Measurements from ENCODE around the gene PLEKHM3. TPM values are rescaled to one million over a fixed set of nuclear protein-coding genes. Genes with fewer than 3 reads are reported as not detected.

PLEKHM3 gene, protein sequence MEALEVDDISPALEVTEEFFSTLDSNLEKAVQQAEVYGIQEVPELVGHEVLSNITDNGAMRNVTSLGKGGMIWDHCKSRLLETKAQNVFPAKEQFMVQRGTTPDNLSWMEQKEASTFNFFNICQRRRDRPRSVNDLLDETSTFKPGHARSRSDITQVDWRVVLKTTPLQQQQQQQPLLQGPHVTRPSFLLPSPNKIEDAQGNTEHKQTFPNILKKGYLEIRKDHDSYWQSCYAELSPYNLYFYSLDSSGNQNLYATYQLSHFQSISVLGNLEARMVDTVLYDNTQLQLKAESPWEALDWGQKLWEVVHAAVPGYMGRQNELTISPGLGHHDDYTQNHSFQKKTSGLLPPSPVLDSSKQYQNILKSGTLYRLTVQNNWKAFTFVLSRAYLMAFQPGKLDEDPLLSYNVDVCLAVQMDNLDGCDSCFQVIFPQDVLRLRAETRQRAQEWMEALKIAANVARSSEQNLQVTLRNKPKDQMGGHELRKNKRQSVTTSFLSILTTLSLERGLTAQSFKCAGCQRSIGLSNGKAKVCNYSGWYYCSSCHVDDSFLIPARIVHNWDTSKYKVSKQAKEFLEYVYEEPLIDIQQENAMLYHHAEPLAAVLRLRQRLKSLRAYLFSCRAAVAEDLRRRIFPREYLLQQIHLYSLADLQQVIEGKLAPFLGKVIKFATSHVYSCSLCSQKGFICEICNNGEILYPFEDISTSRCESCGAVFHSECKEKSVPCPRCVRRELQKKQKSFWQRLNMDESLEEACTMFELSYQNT
- 20.9 TPM for total RNA-seq

DNA sequence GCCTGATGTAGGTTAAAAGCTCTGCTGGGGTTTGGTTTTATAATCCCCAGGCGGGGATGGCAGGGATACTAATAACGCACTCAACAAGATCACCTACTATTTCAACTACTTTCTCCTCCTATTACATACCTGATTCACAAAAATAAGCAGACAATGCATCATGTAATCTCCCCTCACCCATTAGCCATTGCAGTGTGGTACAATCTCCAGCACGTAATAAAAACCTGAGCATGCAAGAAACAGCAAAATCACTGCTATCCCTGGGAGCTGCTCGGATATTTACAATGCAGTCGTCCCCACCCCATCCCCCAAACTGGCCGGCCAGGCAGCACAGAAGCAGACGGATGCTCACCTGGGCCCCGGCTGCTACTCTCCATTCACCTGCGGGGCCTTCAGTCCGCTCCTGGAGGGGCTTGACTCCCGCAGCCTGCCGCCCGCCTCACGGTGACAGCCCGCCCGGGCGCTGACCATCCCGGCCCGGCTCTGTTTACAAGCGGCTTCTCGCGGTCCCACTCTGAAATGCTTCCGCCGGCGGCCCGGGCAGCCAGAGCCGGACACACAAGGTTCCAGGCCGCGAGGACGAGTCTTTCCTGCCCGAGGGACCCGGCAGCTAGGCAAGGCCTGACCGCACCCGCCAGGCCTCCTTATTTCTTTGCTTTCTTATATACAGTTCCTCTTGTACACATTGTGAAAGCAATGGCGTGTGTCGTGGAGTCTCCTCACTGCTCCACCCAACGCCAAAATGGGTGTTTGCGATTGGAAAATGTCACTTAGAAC, at the start of gene PLEKHM3:
PLEKHM3 (minus strand) TSS at position 491 of the 777 bp plus-strand sequence. CDS start 23,888 bp downstream, outside the sequence.
- H3K9me3 ChIP-seq (ENCODE audit: control insufficient read depth in 3 of 3, low read length in 3 of 3) = no peaks in the 10 kb centered on the region
- H3K9ac ChIP-seq (ENCODE audit: low read depth in 1 of 3, low read length in 3 of 3) = peak within 1 kb of the TSS; percentile 85 to 97 (median 91)
- H3K4me1 ChIP-seq (ENCODE audit: control insufficient read depth in 3 of 3, insufficient read depth in 3 of 3, low read length in 3 of 3) = peaks cover 5 to 10% (median 8%) of the 10 kb centered on the region in 3 donors
- H3K27ac ChIP-seq (ENCODE audit: low read depth, low read length) = peak within 1 kb of the TSS; percentile 73
- H3K4me3 ChIP-seq (ENCODE audit: low read length in 3 of 3) = peak within 1 kb of the TSS; percentile 86 to 100 (median 95)
- H3K36me3 ChIP-seq (ENCODE audit: control insufficient read depth in 3 of 3, insufficient read depth in 3 of 3, low read length in 3 of 3) = no peaks in the 10 kb centered on the region
- no peaks in the 10 kb centered on the region for H3K27me3 ChIP-seq (ENCODE audit: control insufficient read depth in 3 of 3, insufficient read depth in 3 of 3, low read length in 3 of 3)

DNA sequence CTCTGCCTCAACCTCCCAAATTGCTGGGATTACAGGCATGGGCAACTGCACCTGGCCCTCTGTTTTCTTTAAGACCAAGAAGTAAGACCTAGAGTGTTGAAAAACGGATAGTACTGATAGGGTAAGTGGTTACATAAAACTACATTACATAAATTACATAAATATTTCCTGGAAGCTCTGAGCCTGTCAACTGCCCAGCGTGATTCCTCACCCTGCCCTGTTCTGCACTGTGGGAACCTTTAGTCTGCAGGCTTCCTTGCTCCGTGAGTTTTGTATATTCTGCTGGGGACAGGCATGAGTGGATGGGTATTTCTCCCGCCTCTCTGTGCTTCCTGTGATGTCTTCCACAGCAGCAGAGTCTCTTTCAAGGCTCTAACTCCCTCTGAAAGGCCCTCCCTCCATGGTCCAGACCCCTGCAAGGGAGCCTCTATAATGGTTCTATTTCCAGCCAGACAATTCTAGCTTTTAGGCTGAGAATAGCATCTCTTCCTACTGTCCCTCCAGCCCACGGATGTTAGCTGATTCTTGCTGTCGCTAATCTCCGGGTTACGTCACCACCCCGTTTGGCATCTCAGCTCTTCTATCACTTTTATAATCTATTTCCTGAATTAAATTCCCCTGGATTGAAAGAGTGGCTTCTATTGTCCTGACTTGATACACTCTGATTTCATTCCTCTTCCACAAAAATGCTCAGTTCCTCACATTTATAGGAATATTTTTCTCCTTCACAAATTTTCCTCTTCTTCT, 49.5 kb upstream of the PLEKHM3 start:
- no peaks in the 10 kb centered on the region for H3K36me3 ChIP-seq (ENCODE audit: control insufficient read depth in 3 of 3, insufficient read depth in 3 of 3, low read length in 3 of 3)
- peaks cover 0 to 3% (median 3%) of the 10 kb centered on the region in 3 donors for H3K27me3 ChIP-seq (ENCODE audit: control insufficient read depth in 3 of 3, insufficient read depth in 3 of 3, low read length in 3 of 3)

DNA sequence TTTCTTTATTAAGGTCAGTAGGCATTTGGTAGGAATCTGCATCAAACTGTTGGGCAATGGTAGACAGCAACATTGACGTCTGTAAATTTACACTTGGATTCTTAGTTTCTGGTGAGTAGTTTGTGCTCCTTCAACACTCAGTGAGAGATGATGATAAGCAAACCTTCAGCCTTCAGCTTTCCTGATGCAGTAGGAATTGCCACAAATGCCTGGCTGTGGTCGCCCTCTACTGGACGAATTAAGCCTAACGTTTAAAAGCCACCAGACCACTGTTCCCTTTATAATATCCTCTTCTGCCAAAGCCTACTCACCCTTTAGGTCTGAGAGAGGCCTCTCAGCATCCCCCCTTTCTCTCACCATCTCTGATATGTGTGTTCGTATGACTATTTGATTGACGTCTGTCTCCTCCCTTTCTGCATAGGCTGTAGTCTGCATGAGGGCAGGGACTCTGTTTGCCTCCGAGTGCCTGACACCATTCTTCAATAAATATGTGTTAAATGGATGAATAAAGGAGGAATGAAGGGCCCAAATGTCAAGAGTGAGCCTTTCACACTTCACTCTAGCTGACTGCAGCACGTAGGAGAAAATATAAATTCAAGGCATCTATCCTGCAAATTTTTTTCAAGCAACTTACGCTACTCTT, 47.0 kb upstream of the PLEKHM3 start:
- peaks cover 0 to 3% (median 0%) of the 10 kb centered on the region in 3 donors for H3K27me3 ChIP-seq (ENCODE audit: control insufficient read depth in 3 of 3, insufficient read depth in 3 of 3, low read length in 3 of 3)
- H3K9me3 ChIP-seq (ENCODE audit: control insufficient read depth in 3 of 3, low read length in 3 of 3) = no peaks in the 10 kb centered on the region
- no peaks in the 10 kb centered on the region for H3K36me3 ChIP-seq (ENCODE audit: control insufficient read depth in 3 of 3, insufficient read depth in 3 of 3, low read length in 3 of 3)
- no peak overlapping the region for H3K9ac ChIP-seq (ENCODE audit: low read depth in 1 of 3, low read length in 3 of 3)
- no peaks in the 10 kb centered on the region for H3K4me1 ChIP-seq (ENCODE audit: control insufficient read depth in 3 of 3, insufficient read depth in 3 of 3, low read length in 3 of 3)
- no peak overlapping the region for H3K4me3 ChIP-seq (ENCODE audit: low read length in 3 of 3)
- H3K27ac ChIP-seq (ENCODE audit: low read depth, low read length) = no peak overlapping the region

More for the DNA sequence above, 49.5 kb upstream of the PLEKHM3 start:
- Histone ChIP-seq H3K9me3 (ENCODE audit: control insufficient read depth in 3 of 3, low read length in 3 of 3) (no peaks in the 10 kb centered on the region), H3K4me3 (ENCODE audit: low read length in 3 of 3) (no peak overlapping the region), H3K4me1 (ENCODE audit: control insufficient read depth in 3 of 3, insufficient read depth in 3 of 3, low read length in 3 of 3) (no peaks in the 10 kb centered on the region), H3K9ac (ENCODE audit: low read depth in 1 of 3, low read length in 3 of 3) (no peak overlapping the region), H3K27ac (ENCODE audit: low read depth, low read length) (no peak overlapping the region)

DNA sequence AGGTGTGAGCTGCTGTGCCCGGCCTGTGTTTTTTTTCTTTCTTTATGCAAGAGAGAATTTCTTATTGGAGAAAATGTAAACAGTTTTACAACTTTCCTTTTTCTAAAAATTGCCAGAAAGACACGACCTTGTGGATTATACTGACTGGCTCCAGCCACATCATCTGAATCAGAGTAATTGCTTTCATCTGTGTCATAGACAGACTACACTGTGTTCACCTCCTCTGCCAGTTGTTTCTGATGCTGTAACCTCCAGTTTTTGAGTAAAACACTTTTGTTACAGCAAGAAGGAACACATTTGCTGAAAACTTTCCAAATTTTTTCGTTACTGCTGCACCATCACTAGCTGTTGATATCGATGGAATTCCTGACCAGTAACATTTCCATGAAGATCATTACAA, 43.9 kb upstream of the PLEKHM3 start:
- Histone ChIP-seq H3K4me3 (ENCODE audit: low read length in 3 of 3) (no peak overlapping the region), H3K27ac (ENCODE audit: low read depth, low read length) (no peak overlapping the region), H3K27me3 (ENCODE audit: control insufficient read depth in 3 of 3, insufficient read depth in 3 of 3, low read length in 3 of 3) (peaks cover 0 to 3% (median 0%) of the 10 kb centered on the region in 3 donors), H3K4me1 (ENCODE audit: control insufficient read depth in 3 of 3, insufficient read depth in 3 of 3, low read length in 3 of 3) (peaks cover 0 to 3% (median 0%) of the 10 kb centered on the region in 3 donors), H3K9me3 (ENCODE audit: control insufficient read depth in 3 of 3, low read length in 3 of 3) (no peaks in the 10 kb centered on the region), H3K36me3 (ENCODE audit: control insufficient read depth in 3 of 3, insufficient read depth in 3 of 3, low read length in 3 of 3) (no peaks in the 10 kb centered on the region), H3K9ac (ENCODE audit: low read depth in 1 of 3, low read length in 3 of 3) (no peak overlapping the region)

DNA sequence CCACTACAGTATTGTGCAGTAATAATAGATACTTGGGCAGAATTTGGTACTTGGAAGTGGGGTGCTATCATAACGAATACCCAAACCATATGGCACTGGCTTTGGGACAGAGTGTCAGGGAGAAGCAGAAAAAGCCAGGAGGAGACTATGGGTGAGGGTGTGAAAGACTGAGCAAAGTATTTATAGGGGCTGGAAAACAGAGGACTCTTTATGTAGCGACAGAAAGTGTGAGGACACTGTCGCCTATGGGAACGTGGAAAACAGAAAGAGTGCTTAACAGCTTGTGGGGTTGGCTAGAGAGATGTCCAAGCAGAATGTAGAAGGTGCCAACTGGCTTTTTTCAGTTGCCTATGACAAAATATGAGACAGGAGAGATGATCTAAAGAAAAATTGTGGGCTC, 40.7 kb upstream of the PLEKHM3 start:
- Histone ChIP-seq H3K4me1 (ENCODE audit: control insufficient read depth in 3 of 3, insufficient read depth in 3 of 3, low read length in 3 of 3) (peaks cover 0 to 3% (median 0%) of the 10 kb centered on the region in 3 donors), H3K27me3 (ENCODE audit: control insufficient read depth in 3 of 3, insufficient read depth in 3 of 3, low read length in 3 of 3) (no peaks in the 10 kb centered on the region), H3K9me3 (ENCODE audit: control insufficient read depth in 3 of 3, low read length in 3 of 3) (no peaks in the 10 kb centered on the region), H3K27ac (ENCODE audit: low read depth, low read length) (no peak overlapping the region), H3K9ac (ENCODE audit: low read depth in 1 of 3, low read length in 3 of 3) (no peak overlapping the region), H3K4me3 (ENCODE audit: low read length in 3 of 3) (no peak overlapping the region), H3K36me3 (ENCODE audit: control insufficient read depth in 3 of 3, insufficient read depth in 3 of 3, low read length in 3 of 3) (no peaks in the 10 kb centered on the region)

DNA sequence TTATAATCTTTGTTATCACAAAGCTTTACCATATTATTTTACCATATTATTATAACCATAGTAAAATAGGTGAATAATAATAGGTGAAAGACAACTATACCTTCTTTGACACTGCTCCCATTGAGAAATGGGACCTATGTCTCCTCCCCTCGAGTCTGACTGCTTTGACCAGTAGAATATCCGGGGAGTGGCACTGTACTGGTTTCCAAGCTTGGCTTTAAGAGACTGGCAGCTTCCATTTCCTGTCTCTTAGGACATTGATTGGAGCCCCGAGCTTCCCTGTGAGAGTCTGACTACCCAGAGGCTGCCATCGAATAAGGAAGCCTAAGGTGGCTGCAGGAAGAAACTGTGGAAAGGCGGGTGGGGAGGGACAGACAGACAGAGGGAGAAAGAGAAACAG, 40.1 kb upstream of the PLEKHM3 start:
- H3K27ac ChIP-seq (ENCODE audit: low read depth, low read length) = no peak overlapping the region
- peaks cover 0 to 3% (median 0%) of the 10 kb centered on the region in 3 donors for H3K4me1 ChIP-seq (ENCODE audit: control insufficient read depth in 3 of 3, insufficient read depth in 3 of 3, low read length in 3 of 3)
- no peak overlapping the region for H3K9ac ChIP-seq (ENCODE audit: low read depth in 1 of 3, low read length in 3 of 3)
- no peaks in the 10 kb centered on the region for H3K9me3 ChIP-seq (ENCODE audit: control insufficient read depth in 3 of 3, low read length in 3 of 3)
- H3K4me3 ChIP-seq (ENCODE audit: low read length in 3 of 3) = no peak overlapping the region
- no peaks in the 10 kb centered on the region for H3K36me3 ChIP-seq (ENCODE audit: control insufficient read depth in 3 of 3, insufficient read depth in 3 of 3, low read length in 3 of 3)
- H3K27me3 ChIP-seq (ENCODE audit: control insufficient read depth in 3 of 3, insufficient read depth in 3 of 3, low read length in 3 of 3) = no peaks in the 10 kb centered on the region

DNA sequence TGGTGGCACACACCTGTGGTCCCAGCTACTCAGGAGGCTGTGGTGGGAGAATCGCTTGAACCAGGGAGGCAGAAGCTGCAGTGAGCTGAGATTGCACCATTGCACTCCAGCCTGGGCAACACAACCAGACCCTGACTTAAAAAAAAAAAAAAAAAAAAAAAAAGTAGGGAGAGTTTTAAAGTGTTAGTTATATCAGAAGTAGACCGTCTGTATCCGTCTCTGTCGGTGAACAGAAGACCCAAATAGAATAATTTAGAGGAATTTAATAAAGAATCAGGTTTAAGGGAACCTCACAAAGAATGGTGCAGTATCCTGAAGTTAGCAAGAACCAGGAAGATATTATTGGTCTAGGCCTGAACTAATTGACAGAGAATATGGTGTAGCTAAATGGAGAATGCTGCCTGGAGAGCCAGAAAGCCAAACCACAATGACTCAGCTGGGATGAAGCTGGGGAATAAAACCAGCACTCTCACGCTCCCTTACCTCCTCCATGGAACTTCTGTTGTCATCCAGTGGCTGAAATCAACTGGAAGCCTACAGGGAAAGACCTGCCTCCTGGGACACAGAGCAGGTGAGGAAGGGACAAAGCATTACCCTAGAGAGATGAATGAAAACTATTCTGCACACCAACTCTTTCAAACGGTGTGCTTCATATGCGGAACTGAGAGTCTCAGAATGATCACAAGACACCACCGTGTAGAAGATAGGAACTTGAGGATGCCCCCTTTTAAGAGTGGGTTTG, 39.1 kb upstream of the PLEKHM3 start:
- H3K4me1 ChIP-seq (ENCODE audit: control insufficient read depth in 3 of 3, insufficient read depth in 3 of 3, low read length in 3 of 3) = peaks cover 0 to 3% (median 0%) of the 10 kb centered on the region in 3 donors
- no peak overlapping the region for H3K4me3 ChIP-seq (ENCODE audit: low read length in 3 of 3)
- no peak overlapping the region for H3K27ac ChIP-seq (ENCODE audit: low read depth, low read length)
- H3K27me3 ChIP-seq (ENCODE audit: control insufficient read depth in 3 of 3, insufficient read depth in 3 of 3, low read length in 3 of 3) = no peaks in the 10 kb centered on the region
- H3K9me3 ChIP-seq (ENCODE audit: control insufficient read depth in 3 of 3, low read length in 3 of 3) = no peaks in the 10 kb centered on the region
- H3K9ac ChIP-seq (ENCODE audit: low read depth in 1 of 3, low read length in 3 of 3) = no peak overlapping the region
- no peaks in the 10 kb centered on the region for H3K36me3 ChIP-seq (ENCODE audit: control insufficient read depth in 3 of 3, insufficient read depth in 3 of 3, low read length in 3 of 3)

DNA sequence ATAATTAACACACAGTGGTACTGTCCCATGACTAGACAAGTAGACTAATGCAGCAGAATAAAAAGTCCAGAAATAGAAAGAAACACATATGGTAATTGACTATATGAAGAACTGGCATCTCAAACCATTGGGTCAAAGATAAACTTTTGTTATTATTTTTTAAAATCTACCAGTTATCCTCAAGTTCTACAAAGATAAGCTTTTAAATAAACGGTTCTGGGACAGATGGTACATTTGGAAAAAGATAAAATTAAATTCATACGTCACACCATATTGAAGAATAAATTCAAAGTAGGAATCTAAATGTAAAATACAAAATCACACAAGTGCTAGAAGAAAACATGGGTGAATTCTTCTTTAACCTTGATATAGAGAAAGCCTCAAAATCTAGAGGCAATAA, 37.6 kb upstream of the PLEKHM3 start:
- peaks cover 0 to 3% (median 0%) of the 10 kb centered on the region in 3 donors for H3K4me1 ChIP-seq (ENCODE audit: control insufficient read depth in 3 of 3, insufficient read depth in 3 of 3, low read length in 3 of 3)
- no peaks in the 10 kb centered on the region for H3K27me3 ChIP-seq (ENCODE audit: control insufficient read depth in 3 of 3, insufficient read depth in 3 of 3, low read length in 3 of 3)
- no peak overlapping the region for H3K9ac ChIP-seq (ENCODE audit: low read depth in 1 of 3, low read length in 3 of 3)
- H3K36me3 ChIP-seq (ENCODE audit: control insufficient read depth in 3 of 3, insufficient read depth in 3 of 3, low read length in 3 of 3) = no peaks in the 10 kb centered on the region
- no peaks in the 10 kb centered on the region for H3K9me3 ChIP-seq (ENCODE audit: control insufficient read depth in 3 of 3, low read length in 3 of 3)
- H3K27ac ChIP-seq (ENCODE audit: low read depth, low read length) = no peak overlapping the region
- no peak overlapping the region for H3K4me3 ChIP-seq (ENCODE audit: low read length in 3 of 3)
